Cardiac muscle cell (in vitro differentiated cells and primary cell): ENCODE data around the gene TRIM10. TPM values are rescaled to one million over a fixed set of nuclear protein-coding genes. Genes with fewer than 3 reads are reported as not detected.
"Not testable (repeated sequence)": the region's sequence is repeated elsewhere in the genome, so short reads cannot be mapped to it uniquely, and the experiment has no call there.

Experiments used
- DNase-seq, 2 donors: peaks; one replicate each; pipeline versions ENCODE4 v3.0.0 to v3.0.0-alpha.2; 2010 to 2017; ENCODE audit warnings: low read depth in 1 of 2, low spot score in 1 of 2
- H3K27ac ChIP-seq: fragments of 200-600 bp; sonication (generic); 2 replicates; pipeline ENCODE4 v1.5.1; 2016
- H3K27me3 ChIP-seq: fragments of 200-600 bp; sonication (generic); 2 replicates; pipeline ENCODE4 v1.6.0; 2016; ENCODE audit warnings: control low read depth
- H3K36me3 ChIP-seq: fragments of 200-600 bp; sonication (generic); 2 replicates; pipeline ENCODE4 v1.5.1; 2016; ENCODE audit warnings: control low read depth
- H3K4me1 ChIP-seq: fragments of 200-600 bp; sonication (generic); 2 replicates; pipeline ENCODE4 v1.8.1; 2017; ENCODE audit warnings: low read depth, mild to moderate bottlenecking, mixed run types
- H3K4me3 ChIP-seq: fragments of 200-600 bp; sonication (generic); 2 replicates; pipeline ENCODE4 v1.5.1; 2016; ENCODE audit warnings: mild to moderate bottlenecking
- H3K9me3 ChIP-seq: fragments of 200-600 bp; sonication (generic); 2 replicates; pipeline ENCODE4 v1.5.1; 2017; ENCODE audit warnings: low read depth, mild to moderate bottlenecking, control low read depth
- polyA plus RNA-seq: library from polyadenylated mRNA; unstranded; fragments of >200 nt; fragmentation: Nextera tagmentation; extraction: Ambion mirVana; gene quantifications from 2 replicates; pipeline ENCODE4 v1.2.1, GENCODE V29; 2016
- total RNA-seq: library from RNA; depleted of rRNA; stranded (reverse); fragments of >200 nt; gene quantifications from 2 replicates; pipeline ENCODE4 v1.2.3, GENCODE V29; 2016
- TF ChIP-seq, protein P1 (sequence below): IDR thresholded peaks from 2 replicates; pipeline ENCODE4 v1.5.1; 2012; ENCODE audit warnings: low read depth, mild to moderate bottlenecking, low read length

The TRIM10 gene
- total and polyA plus RNA-seq, 2 experiments from 2014 or later, result not detected

DNA sequence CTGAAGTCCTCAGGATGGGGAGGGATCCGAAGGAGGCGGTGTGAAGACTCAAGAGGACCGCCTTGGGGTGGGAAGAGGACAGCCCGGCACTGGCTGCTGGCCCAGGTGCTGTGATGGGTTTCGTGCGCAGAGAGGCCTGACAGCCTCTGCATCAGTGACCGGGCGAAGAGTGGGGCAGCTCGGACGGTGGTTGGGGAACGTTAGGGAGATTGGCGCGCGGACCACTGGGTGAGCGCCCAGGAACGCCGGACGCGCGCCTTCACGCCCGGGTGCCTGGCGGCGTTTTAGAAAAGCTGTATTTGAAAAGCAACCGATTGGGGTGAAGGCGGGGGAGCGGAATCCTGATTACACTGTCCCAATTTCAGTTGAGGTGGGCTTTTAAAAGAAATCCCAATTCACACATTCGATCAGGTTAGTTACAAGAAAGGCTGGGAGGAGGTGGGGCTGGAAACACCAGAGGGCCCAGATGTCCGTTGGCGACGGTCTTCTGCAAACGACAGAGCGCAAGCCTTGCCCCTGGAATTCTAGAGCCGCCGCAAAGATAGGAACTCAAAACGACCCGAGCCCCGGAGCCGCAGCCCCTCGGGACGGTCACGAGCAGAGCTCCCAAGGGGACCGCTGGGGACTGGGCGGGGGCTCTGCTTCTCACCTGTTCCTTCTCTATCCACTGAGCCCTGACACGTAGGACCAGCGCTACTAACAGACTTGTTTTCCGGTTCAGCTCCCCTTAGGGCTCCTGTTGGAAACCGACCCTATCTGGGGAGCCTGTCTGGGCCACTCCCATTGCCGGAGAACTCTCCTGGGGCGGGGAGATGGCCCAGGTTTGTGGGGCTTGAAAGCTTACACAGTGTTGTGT, 33.5 kb downstream of the TRIM10 start:
- H3K27ac ChIP-seq, result no peak overlapping the region
- no peaks in the 10 kb centered on the region for H3K36me3 ChIP-seq
- TF ChIP-seq, protein P1, sequence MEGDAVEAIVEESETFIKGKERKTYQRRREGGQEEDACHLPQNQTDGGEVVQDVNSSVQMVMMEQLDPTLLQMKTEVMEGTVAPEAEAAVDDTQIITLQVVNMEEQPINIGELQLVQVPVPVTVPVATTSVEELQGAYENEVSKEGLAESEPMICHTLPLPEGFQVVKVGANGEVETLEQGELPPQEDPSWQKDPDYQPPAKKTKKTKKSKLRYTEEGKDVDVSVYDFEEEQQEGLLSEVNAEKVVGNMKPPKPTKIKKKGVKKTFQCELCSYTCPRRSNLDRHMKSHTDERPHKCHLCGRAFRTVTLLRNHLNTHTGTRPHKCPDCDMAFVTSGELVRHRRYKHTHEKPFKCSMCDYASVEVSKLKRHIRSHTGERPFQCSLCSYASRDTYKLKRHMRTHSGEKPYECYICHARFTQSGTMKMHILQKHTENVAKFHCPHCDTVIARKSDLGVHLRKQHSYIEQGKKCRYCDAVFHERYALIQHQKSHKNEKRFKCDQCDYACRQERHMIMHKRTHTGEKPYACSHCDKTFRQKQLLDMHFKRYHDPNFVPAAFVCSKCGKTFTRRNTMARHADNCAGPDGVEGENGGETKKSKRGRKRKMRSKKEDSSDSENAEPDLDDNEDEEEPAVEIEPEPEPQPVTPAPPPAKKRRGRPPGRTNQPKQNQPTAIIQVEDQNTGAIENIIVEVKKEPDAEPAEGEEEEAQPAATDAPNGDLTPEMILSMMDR, result no peak
- peak overlapping the region; percentile 24 for H3K4me3 ChIP-seq
- H3K9me3 ChIP-seq, result no peaks in the 10 kb centered on the region
- peak; percentile 6 to 12 for DNase-seq
- H3K4me1 ChIP-seq, result no peaks in the 10 kb centered on the region
- H3K27me3 ChIP-seq, result peaks cover 88% of the 10 kb centered on the region

DNA sequence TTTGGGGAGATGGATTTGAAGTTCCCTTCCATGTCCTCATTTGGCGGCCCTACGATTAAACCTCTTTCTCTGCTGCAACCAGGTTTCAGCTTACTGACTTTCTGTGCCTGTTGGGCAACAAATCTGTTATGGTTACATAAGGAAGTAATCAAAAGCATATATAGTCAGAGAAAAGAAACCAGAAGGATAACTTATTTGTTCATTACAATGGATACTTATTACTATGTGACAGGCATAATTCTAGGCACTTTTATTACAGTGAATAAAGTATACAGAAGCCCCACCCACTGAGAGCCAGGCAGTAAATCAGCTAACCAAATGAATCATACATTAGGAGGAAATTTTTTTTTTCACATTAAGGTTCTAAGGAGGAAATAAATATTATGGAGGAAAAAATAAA, 38.5 kb downstream of the TRIM10 start:
- Histone ChIP-seq H3K36me3 (no peaks in the 10 kb centered on the region), H3K4me3 (no peak overlapping the region), H3K27ac (no peak overlapping the region), H3K27me3 (peaks cover 59% of the 10 kb centered on the region), H3K9me3 (no peaks in the 10 kb centered on the region), H3K4me1 (no peaks in the 10 kb centered on the region)
- no peak for DNase-seq
- TF ChIP-seq, protein P1, result no peak

DNA sequence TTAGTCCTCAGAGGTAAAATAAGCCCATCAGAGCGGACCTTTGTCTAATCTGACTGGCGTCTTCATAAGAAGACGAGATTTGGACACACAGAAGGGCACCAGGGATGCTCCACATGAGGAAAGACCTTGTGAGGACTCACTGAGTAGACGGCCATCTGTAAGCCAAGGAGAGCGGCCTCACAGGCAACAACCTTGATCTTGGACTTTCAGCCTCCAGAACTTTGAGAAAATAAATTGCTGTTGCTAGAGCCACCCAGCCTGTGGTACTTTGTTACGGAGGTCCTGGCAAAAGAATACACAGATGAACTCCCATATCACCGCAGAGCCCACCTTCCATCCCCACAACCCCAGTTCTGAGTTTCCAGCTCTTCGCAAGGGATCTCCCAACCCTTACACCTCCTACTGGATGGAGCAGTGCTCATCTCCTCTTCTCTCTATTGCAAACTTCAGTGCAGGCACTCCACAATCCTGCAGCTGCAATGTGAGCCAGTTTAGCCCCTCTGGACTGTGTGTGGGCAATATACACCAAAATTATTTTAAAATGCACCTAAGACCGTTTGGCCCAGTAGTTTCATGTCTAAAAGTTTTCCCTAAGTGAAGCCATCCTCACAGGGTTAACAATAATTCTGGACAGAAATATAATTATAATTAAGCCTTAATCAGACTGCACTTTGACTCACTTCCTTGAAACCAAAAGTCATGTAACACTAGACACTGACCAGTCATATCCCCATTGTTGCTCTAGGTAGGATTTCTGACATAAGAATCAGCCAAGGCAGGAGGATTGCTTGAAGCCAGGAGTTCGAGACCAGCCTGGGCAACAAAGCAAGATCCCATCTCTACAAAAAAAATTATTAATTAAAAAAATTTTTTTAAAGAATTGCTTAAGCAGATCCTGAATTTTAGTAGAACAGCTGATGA, 39.3 kb downstream of the TRIM10 start:
- H3K36me3 ChIP-seq, result no peaks in the 10 kb centered on the region
- peaks cover 51% of the 10 kb centered on the region for H3K27me3 ChIP-seq
- no peak for DNase-seq
- no peaks in the 10 kb centered on the region for H3K9me3 ChIP-seq
- no peak overlapping the region for H3K27ac ChIP-seq
- no peaks in the 10 kb centered on the region for H3K4me1 ChIP-seq
- H3K4me3 ChIP-seq, result no peak overlapping the region
- TF ChIP-seq, protein P1, result no peak

DNA sequence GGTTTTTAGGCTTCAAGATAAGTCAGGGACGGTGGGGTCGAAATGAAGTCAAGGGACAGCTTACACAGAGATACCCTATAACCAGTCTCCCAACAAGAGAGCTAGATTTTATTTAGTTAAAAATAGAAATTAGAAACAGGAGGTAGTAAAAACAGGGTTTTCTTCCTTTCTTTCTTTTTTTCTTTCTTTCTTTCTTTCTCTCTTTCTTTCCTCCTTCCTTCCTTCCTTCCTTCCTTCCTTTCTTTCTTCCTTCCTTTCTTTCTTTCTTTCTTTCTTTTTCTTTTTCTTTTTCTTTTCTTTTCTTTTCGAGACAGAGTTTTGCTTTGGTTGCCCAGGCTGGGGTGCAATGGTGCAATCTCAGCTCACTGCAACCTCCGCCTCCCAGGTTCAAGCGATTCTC, 42.3 kb downstream of the TRIM10 start:
- not testable (repeated sequence) for DNase-seq, H3K4me1 ChIP-seq, H3K36me3 ChIP-seq, H3K4me3 ChIP-seq, H3K27ac ChIP-seq, H3K9me3 ChIP-seq
- H3K27me3 ChIP-seq, result peaks cover 52% of the 10 kb centered on the region

DNA sequence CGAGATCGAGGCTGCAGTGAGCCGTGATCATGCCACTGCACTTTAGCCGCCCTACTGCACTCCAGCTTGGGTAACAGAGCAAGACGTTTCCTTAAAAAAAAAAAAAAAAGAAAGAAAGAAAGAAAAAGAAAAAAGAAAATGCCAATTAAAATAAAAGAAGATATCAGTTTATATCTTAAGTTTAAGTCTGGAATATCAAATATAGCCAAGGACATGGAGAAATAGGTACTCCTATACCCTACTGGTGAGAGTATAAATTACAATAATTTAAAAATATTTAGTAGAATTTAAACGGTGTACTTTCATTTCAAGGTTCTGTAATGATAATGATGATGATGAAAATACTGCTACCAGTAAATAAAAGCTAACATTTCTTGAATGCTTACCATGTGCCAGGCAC, 44.3 kb downstream of the TRIM10 start:
- TF ChIP-seq, protein P1, result no peak

More for the DNA sequence above, 44.3 kb downstream of the TRIM10 start:
- H3K4me1 ChIP-seq, result no peaks in the 10 kb centered on the region
- H3K27ac ChIP-seq, result no peak overlapping the region
- no peak overlapping the region for H3K4me3 ChIP-seq
- DNase-seq, result no peak
- H3K9me3 ChIP-seq, result no peaks in the 10 kb centered on the region
- no peaks in the 10 kb centered on the region for H3K36me3 ChIP-seq
- peaks cover 52% of the 10 kb centered on the region for H3K27me3 ChIP-seq
